Fibroblast of villous mesenchyme (primary cell): ENCODE data around the gene GNAL. TPM values are rescaled to one million over a fixed set of nuclear protein-coding genes. Genes with fewer than 3 reads are reported as not detected.

Experiments
- DNase-seq: peaks from one replicate; pipeline ENCODE4 v3.0.0-alpha.2; 2010; ENCODE audit warnings: low read depth
- H3K4me3 ChIP-seq: 2 replicates; pipeline ENCODE4 v1.5.1; 2011; ENCODE audit warnings: low read depth, mild to moderate bottlenecking, low read length
- CTCF ChIP-seq: IDR thresholded peaks from 2 replicates; pipeline ENCODE4 v1.5.1; 2012; ENCODE audit warnings: low read depth, mild to moderate bottlenecking, low read length; ENCODE audit not compliant: insufficient read depth
- total RNA-seq: library from RNA; depleted of rRNA; stranded (reverse); fragments of >200 nt; gene quantifications from 2 replicates; pipeline ENCODE4 v1.2.3, GENCODE V29; 2012

Gene GNAL
- total RNA-seq, 1 donor: under 0.01 TPM

GRCh38 chr18:11733031-11733430, 44.0 kb downstream of the GNAL start:
- H3K4me3 ChIP-seq: peak overlapping the region; percentile 35
- peak; percentile 66 for DNase-seq
- TF ChIP-seq CTCF: peak; percentile 96

GRCh38 chr18:11736656-11737055, 47.6 kb downstream of the GNAL start:
- no peak for TF ChIP-seq CTCF
- DNase-seq: no peak
- no peak overlapping the region for H3K4me3 ChIP-seq

GRCh38 chr18:11739893-11740292, 50.8 kb downstream of the GNAL start:
- no peak overlapping the region for H3K4me3 ChIP-seq
- TF ChIP-seq CTCF: no peak
- DNase-seq: no peak

GRCh38 chr18:11740461-11740860, 51.4 kb downstream of the GNAL start:
- DNase-seq: no peak
- no peak for TF ChIP-seq CTCF
- H3K4me3 ChIP-seq: no peak overlapping the region

GRCh38 chr18:11741505-11742145, 52.6 kb downstream of the GNAL start:
- no peak for DNase-seq
- no peak overlapping the region for H3K4me3 ChIP-seq
- peak; percentile 56 for TF ChIP-seq CTCF

GRCh38 chr18:11745521-11745920, 56.5 kb downstream of the GNAL start:
- H3K4me3 ChIP-seq: no peak overlapping the region
- TF ChIP-seq CTCF: no peak
- no peak for DNase-seq

GRCh38 chr18:11747286-11747685, 58.2 kb downstream of the GNAL start:
- DNase-seq: no peak
- H3K4me3 ChIP-seq: no peak overlapping the region
- no peak for TF ChIP-seq CTCF
